Hair follicular keratinocyte (primary cell): Measurements from ENCODE around the gene ZNF333. TPM values are rescaled to one million over a fixed set of nuclear protein-coding genes. Genes with fewer than 3 reads are reported as not detected.

Experiments used
- total RNA-seq: library from RNA; depleted of rRNA; stranded (reverse); fragments of >200 nt; gene quantifications from 2 replicates; pipeline ENCODE4 v1.2.3, GENCODE V29; 2015

The ZNF333 gene
- 3.2 and 5.1 TPM in 2 replicates for total RNA-seq

DNA sequence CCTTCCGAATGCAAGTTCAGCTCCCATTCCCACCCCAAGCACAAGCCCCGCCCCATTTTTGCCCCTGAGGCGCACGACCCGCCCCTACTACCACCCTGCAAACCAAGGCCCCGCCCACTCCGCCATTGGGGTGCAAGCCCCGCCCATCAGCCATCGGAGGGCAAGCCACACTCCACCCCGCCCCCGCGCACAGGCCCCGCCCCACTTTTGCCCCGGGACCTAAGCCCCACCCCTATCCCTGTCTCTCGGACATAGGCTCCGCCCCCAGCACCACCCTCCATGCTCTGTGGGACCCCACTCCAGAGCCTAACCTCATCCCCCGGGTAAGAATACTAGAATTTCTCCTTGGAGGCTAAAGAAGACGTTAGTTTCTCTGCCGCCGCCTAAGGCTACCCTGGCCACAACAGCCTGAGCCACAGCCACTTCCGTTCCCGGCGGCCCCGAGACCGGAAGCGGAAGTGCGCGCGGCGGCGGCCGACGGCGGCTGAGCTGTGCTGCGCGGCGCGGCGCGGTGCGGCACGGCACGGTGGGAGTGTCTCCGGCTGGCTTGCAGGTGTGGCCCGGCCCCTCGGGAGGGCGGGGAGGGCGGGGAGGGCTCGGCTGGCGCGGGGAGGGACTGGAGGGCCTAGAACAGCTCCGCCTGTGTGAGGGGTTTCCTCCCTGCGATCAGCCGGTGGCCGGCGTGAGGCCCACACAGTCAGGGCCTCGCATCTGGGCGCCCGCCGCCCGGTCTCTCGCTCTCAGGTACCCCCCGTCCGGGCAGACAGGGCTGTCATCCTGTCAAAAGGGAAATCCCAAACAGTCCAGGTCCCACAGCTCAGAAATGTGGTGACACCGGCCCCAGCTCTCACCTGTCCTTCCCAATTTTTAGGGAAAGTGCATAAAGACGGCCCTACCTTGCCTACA lies at the start of gene ZNF333:
Gene ZNF333, plus strand, starts transcription at position 451 of the 906 bp plus-strand sequence. CDS start 3,444 bp downstream, outside the sequence.

DNA sequence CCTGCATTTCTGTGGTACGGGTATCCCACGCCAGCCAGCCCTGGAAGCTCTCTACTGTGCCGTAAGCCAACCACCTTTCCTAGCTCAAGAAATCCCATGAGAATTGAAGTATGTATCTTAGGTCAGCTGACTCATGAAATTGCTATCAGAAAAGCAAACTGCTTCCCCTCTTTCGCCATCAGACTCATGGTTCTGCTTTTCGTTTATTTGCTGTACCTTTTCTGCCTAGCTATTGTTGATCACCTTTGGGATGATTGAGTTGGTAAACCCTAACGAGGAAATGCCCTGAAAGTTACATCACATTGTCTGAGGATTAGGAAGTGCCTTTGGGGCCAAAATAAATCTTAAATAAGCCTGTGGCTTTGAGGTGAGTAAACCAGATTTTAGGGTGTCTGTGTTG lies 15.1 kb upstream of the ZNF333 start, which contains the start of gene ADGRE3:
Gene ADGRE3, minus strand, starts transcription at position 81 of the 400 bp plus-strand sequence. Its CDS starts 74 bp downstream, at position 7.

DNA sequence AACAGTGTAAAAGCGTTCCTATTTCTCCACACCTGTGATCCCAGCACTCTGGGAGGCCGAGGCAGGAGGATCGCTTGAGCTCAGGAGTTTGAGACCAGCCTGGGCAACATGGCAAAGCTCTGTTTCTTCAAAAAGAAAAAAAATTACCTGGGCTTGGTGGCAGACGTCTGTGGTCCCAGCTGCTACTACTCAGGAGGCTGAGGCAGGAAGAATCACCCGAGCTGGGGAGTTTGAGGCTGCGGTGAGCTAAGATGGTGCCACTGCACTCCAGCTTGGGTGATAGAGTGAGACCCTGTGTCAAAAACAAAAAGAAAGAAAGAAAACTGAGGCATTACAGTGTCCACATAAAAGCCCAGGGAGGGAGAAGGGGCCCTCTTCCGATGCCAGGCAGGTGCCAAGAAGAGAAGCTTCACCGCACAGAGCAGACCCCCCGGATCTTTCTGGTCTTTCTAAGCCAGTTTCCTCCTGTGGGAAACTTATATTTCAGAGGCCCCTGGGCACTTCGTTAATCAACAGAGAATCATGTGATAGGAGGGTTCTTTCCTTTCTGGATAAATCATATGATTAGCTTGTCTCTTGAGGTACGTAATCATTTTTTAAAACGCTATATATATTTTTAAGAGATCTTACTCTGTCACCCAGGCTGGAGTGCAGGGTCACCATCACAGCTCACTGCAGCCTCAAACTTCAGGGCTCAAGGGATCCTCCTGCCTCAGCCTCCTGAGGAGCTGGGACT lies 88.4 kb downstream of the ZNF333 start, which contains the start of gene ADGRE2:
Gene ADGRE2, minus strand, starts transcription at position 451 of the 736 bp plus-strand sequence. CDS start 1,804 bp downstream, outside the sequence.

Other genes with a start within 250 kb of the ZNF333 start
- 0.78 TPM in 1 of 2 replicates, not detected in the other for gene PTGER1, start 214.7 kb upstream of the ZNF333 start, total RNA-seq
- gene GIPC1, start 193.9 kb upstream of the ZNF333 start, total RNA-seq, result 179 and 181 TPM in 2 replicates
- gene DNAJB1, start 171.7 kb upstream of the ZNF333 start, total RNA-seq, result 100 and 107 TPM in 2 replicates
- gene TECR, start 160.5 kb upstream of the ZNF333 start, total RNA-seq, result 80.6 and 98.3 TPM in 2 replicates
- 371 and 397 TPM in 2 replicates for gene NDUFB7, start 118.0 kb upstream of the ZNF333 start, total RNA-seq
- gene CLEC17A, start 107.0 kb upstream of the ZNF333 start, total RNA-seq, result not detected in 2 replicates
- not detected in 2 replicates for gene ADGRE3, start 15.2 kb upstream of the ZNF333 start, total RNA-seq
- 2.2 and 2.5 TPM in 2 replicates for gene ADGRE2, start 88.5 kb downstream of the ZNF333 start, total RNA-seq
- not detected in 2 replicates for gene OR7A5, start 145.1 kb downstream of the ZNF333 start, total RNA-seq
- not detected in 2 replicates for gene OR7C1, start 145.1 kb downstream of the ZNF333 start, total RNA-seq
- gene OR7A10, start 158.9 kb downstream of the ZNF333 start, total RNA-seq, result not detected in 2 replicates
- gene OR7A17, start 196.1 kb downstream of the ZNF333 start, total RNA-seq, result not detected in 2 replicates